GM12874 (cell line): Measurements from ENCODE around the gene IGFLR1.
A peak's percentile ranks its signal among the peaks of the same experiment; 100 is the strongest.

Experiments
- TF ChIP-seq, protein P1 (sequence below): IDR thresholded peaks from 2 replicates; pipeline ENCODE4 v1.5.1; 2011; ENCODE audit warnings: low read depth, mild to moderate bottlenecking, control low read depth, low read length, moderate library complexity; ENCODE audit not compliant: insufficient read depth

IGFLR1 gene

DNA sequence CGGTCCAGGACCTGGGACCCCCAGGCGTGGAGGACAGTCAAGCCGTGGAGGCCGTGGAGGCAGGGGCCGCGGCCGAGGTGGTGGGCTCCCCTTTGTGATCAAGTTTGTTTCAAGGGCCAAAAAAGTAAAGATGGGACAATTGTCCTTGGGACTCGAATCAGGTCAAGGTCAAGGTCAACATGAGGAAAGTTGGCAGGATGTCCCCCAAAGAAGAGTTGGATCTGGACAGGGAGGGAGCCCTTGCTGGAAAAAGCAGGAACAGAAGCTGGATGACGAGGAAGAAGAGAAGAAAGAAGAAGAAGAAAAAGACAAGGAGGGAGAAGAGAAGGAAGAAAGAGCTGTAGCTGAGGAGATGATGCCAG lies 22.1 kb downstream of the IGFLR1 start:
- TF ChIP-seq, protein P1, sequence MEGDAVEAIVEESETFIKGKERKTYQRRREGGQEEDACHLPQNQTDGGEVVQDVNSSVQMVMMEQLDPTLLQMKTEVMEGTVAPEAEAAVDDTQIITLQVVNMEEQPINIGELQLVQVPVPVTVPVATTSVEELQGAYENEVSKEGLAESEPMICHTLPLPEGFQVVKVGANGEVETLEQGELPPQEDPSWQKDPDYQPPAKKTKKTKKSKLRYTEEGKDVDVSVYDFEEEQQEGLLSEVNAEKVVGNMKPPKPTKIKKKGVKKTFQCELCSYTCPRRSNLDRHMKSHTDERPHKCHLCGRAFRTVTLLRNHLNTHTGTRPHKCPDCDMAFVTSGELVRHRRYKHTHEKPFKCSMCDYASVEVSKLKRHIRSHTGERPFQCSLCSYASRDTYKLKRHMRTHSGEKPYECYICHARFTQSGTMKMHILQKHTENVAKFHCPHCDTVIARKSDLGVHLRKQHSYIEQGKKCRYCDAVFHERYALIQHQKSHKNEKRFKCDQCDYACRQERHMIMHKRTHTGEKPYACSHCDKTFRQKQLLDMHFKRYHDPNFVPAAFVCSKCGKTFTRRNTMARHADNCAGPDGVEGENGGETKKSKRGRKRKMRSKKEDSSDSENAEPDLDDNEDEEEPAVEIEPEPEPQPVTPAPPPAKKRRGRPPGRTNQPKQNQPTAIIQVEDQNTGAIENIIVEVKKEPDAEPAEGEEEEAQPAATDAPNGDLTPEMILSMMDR: no peak

DNA sequence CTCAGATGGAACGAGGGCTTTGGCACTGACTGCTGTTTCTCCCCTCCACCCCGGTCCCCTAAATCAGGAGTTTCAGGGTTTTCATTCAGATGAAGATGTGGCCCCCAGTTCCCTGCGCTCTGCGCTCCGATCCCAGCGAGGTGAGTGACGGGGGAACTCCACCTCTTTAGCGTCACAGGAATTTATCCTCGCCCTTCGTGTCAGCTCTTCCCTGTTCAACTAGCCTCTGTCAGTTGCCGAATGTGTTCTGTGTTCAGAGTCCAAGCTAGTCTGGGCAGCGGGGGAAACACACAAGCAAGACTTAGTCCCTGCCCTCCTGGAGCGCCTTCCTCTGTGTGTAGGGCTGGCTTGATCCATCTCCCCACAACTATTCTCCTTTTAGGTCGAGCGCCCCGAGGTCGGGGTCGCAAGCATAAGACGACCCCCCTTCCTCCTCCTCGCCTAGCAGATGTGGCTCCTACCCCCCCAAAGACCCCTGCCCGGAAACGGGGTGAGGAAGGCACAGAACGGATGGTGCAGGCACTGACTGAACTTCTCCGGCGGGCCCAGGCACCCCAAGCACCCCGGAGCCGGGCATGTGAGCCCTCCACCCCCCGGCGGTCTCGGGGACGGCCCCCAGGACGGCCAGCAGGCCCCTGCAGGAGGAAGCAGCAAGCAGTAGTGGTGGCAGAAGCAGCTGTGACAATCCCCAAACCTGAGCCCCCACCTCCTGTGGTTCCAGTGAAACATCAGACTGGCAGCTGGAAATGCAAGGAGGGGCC lies 22.7 kb downstream of the IGFLR1 start:
- TF ChIP-seq, protein P1: no peak

DNA sequence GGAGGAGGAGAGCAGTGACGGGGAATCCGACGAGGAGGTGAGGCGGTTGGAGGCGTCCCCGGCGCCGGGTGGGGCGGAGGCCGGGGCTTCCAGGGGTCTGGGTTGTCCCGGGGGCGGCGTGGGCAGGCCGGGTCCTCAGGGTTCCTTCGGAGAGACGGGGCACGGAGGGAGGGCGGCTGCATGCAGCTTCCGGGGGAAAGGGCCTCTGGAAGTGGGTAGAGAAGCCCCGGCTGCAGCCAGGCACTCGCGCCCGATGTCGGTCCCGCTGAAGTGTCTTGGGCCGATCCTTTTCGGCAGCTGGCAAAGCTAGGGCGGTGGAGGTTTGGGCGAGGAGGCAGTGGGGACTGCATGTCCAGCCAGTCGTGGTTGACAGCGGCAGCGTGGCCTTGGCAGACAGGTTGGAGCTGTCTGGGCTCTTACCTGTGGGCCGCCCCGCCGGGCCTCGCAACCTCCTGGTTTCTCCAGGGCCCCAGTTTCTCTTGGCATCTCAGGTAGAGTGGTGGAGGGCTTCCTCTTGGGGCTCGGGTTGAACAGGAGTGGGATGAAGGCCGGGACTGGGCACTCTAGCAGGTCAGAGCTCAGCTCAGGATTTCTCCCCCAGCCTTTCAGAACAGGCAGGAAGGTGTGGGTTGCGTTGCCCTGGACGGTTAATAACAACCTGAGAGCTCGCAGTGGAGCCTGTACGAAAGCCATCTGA lies 23.8 kb downstream of the IGFLR1 start:
- TF ChIP-seq, protein P1: no peak

DNA sequence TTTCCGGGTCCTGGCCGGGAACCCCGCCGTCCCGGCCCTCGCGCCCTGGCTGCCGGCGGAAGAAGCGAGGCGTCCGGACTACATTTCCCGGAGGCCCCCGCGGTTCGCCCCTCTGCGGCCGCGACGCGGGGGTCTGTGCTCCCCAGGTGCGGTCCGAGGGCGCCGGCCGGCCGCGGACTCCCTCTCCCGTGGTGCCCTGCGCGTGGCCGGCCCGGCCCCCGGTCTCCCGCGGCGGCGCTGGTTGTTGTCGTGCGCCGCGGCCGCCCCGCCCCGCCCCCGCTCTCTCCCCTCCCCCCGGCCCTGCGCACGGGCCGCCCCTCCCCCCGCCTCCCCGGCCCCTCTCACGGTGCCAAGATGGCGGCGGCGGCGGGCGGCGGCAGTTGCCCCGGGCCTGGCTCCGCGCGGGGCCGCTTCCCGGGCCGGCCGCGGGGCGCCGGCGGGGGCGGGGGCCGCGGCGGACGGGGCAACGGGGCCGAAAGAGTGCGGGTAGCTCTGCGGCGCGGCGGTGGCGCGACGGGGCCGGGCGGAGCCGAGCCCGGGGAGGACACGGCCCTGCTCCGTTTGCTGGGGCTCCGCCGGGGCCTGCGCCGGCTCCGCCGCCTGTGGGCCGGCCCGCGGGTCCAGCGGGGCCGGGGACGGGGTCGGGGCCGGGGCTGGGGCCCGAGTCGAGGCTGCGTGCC lies 24.4 kb downstream of the IGFLR1 start, which contains the start of gene KMT2B:
Gene KMT2B (plus strand): TSS at position 339 of the 680 bp plus-strand sequence. CDS start 16 bp downstream, at position 355.
- TF ChIP-seq, protein P1: no peak

DNA sequence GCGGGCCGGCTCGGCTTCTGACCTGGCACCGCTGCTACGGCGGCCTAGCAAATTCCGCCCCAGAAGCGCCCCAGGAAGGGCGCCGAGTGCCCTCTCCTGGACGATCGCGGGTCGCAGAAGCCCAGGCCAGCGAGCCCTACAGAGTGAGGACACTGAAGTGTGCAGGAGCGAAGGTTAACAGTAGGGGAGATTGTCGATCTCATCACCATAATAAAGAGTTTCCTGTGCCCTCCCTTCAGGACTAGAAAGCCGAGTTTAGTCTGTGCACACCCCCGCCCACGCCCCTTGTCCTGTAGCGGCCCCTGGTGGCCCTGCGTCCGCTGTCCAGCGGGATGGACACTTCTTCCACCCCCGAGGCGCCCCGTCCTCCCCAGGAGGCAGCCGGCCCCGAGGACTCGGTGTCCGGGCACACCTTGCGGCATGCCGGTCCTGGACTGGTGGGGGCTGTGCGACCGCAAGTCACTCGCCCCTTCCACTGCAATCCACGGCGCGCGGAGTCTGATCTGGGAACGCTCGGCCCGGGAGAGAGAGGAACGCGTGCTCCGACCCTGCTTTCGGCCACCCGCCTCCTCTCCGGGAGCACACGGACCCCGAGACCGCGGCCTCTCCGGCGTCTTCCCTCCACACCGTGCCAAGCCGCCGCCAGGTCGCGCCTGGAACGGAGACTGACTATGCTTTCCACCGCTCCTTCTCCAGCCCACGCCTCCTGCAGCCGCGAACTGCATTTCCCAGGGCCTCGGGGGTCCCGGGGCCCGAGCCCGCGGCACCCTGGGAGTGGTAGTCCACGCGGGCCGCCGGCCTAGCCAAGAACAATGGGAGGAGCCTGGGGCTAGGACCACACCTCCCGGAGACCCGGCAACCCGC lies 25.2 kb downstream of the IGFLR1 start:
- TF ChIP-seq, protein P1: peak; percentile 79

DNA sequence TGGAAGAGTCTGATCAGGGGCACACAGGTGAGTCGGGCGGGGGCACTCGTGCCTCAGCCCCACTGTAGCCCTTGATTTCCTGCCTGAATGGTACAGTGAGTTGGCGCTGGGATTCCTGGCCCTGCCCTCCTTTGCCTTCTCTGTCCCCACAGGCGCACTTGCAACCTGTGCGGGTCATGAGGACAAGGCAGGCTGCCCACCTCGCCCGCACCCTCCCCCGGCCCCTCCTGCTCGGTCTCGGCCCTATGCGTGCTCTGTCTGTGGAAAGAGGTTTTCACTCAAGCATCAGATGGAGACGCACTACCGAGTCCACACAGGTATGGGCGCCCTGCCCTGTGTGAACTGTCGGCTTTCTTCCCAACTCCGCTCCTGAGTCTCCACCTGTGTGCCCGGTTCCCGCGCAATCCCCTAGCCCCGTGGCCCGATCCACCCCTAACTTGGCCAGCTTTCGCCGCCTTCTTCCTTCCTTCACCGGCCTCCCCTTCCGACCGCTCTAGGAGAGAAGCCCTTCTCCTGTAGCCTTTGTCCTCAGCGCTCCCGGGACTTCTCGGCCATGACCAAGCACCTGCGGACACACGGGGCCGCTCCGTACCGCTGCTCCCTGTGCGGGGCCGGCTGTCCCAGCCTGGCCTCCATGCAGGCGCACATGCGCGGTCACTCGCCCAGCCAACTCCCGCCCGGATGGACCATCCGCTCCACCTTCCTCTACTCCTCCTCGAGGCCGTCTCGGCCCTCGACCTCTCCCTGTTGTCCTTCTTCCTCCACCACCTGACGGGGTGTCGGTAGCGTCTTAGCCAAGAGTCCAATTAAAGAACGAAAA lies 26.1 kb downstream of the IGFLR1 start:
- TF ChIP-seq, protein P1: no peak
